Fibroblast of skin of left quadriceps (primary cell): ENCODE measurements around the gene OTUD4.

Source experiments
- DNase-seq, 2 experiments: peaks; one replicate each; pipeline ENCODE4 v3.0.0-alpha.2; 2013; ENCODE audit warnings: low read depth in 2 of 2

OTUD4 gene

GRCh38 chr4:145108128-145108527 lies 72.3 kb downstream of the OTUD4 start:
- DNase-seq: no peak

- no peak for DNase-seq
Measured at GRCh38 chr4:145107126-145107525, 73.3 kb downstream of the OTUD4 start.

GRCh38 chr4:145103496-145103895 lies 76.9 kb downstream of the OTUD4 start:
- no peak for DNase-seq

- no peak for DNase-seq
Measured at GRCh38 chr4:145102619-145103018, 77.8 kb downstream of the OTUD4 start.

- DNase-seq: no peak
Measured at GRCh38 chr4:145101091-145101490, 79.3 kb downstream of the OTUD4 start.

GRCh38 chr4:145099653-145100052 lies 80.7 kb downstream of the OTUD4 start:
- no peak for DNase-seq

GRCh38 chr4:145098675-145099037 lies 81.7 kb downstream of the OTUD4 start:
- peak; percentile 12 to 14 for DNase-seq

- peak; percentile 95 to 96 for DNase-seq
Measured at GRCh38 chr4:145097821-145098674, 82.3 kb downstream of the OTUD4 start, which contains the start of the genes ABCE1 and ANAPC10. Gene ABCE1, plus strand, starts transcription at chr4:145098311. Its CDS starts 6,102 bp downstream, at chr4:145104413. Gene ANAPC10, minus strand, starts transcription at chr4:145098196. Its CDS starts 2,097 bp downstream, at chr4:145096099.

- DNase-seq: no peak
Measured at GRCh38 chr4:145097331-145097820, 83.0 kb downstream of the OTUD4 start.

- no peak for DNase-seq
Measured at GRCh38 chr4:145093638-145094037, 86.8 kb downstream of the OTUD4 start.

GRCh38 chr4:145090380-145090779 lies 90.0 kb downstream of the OTUD4 start:
- no peak for DNase-seq

- no peak for DNase-seq
Measured at GRCh38 chr4:145083891-145084605, 96.3 kb downstream of the OTUD4 start.
